Psoas muscle (tissue), 8 donors: ENCODE data around the gene CCDC169. TPM values are rescaled to one million over a fixed set of nuclear protein-coding genes. Genes with fewer than 3 reads are reported as not detected.
A peak's percentile ranks its signal among the peaks of the same experiment; 100 is the strongest.

Experiments
- ATAC-seq, 4 donors: fragments of 200-7000 bp; cut with Tn5 transposase; one replicate each; pipeline ENCODE4 v1.9.1; 2020; ENCODE audit warnings: moderate library complexity in 3 of 4, mild to moderate bottlenecking in 2 of 4
- DNase-seq, 2 donors: peaks; one replicate each; pipeline ENCODE4 v3.0.0-alpha.2; 2020
- H3K27ac ChIP-seq: fragments of 200-600 bp; one replicate; pipeline ENCODE4 v1.8.0; 2022
- H3K27me3 ChIP-seq, 3 donors: fragments of 200-600 bp in 1 of 3; one replicate each; pipeline versions ENCODE4 v1.6.1 to v1.8.0; 2013 to 2022; ENCODE audit warnings: low read length in 2 of 3, mild to moderate bottlenecking in 2 of 3, moderate library complexity in 1 of 3; ENCODE audit not compliant: insufficient read depth in 3 of 3
- H3K36me3 ChIP-seq, 2 donors: fragments of 200-600 bp in 1 of 2; one replicate each; pipeline versions ENCODE4 v1.6.1 to v1.8.0; 2013 to 2022; ENCODE audit warnings: low read depth in 1 of 2, mild to moderate bottlenecking in 1 of 2, moderate library complexity in 1 of 2; ENCODE audit not compliant: insufficient read depth in 1 of 2
- H3K4me1 ChIP-seq: fragments of 200-600 bp; one replicate; pipeline ENCODE4 v1.8.0; 2022
- H3K4me3 ChIP-seq: fragments of 200-600 bp; one replicate; pipeline ENCODE4 v1.8.0; 2022; ENCODE audit warnings: mild to moderate bottlenecking
- H3K9me3 ChIP-seq: fragments of 200-600 bp; one replicate; pipeline ENCODE4 v1.8.0; 2022
- CTCF ChIP-seq: fragments of 200-600 bp; IDR thresholded peaks from one replicate; pipeline ENCODE4 v1.8.0; 2022; ENCODE audit warnings: antibody characterized with exemption
- WGBS, 3 donors: extraction: QIAGEN DNeasy Blood & Tissue Kit; methylation state at CpG; one replicate each; pipeline versions ENCODE4 v1.1.6 to v1.1.7; 2013; 5-methylcytosine and 5-hydroxymethylcytosine counted together
- intact Hi-C, 2 donors: fragments of 100-400 bp; cut with DNase I; formaldehyde crosslinking; loops; one replicate each; pipeline versions ENCODE4 v1.11.0 to v1.14.2; 2022
- long read RNA-seq, 2 donors: library from polyadenylated mRNA; unstranded; transcript quantifications; one replicate each; pipeline ENCODE4 v2.0.0, GENCODE V29; 2021
- polyA plus RNA-seq, 3 donors: library from polyadenylated mRNA; stranded (reverse); fragments of 200-250 nt; gene quantifications; one replicate each; pipeline ENCODE4 v1.2.3, GENCODE V29; 2013
- total RNA-seq, 4 donors: library from RNA; stranded (reverse); fragmentation: NEBNext Ultra II Directional in 2 of 4; extraction: Animal tissue kit (Norgen Biotek cat#: 25700) in 2 of 4; gene quantifications; one replicate each; pipeline versions ENCODE4 v1.2.1 to v1.2.4, GENCODE V29; 2021 to 2023
- donor health status: healthy with polysubstance abuse.
- donor health status: DM: no; HTN: no; CAD: no; lungs with moderate emphysema.
- donor health status: Bipolar disorder and iron deficiency.
- donor health status: healthy.
- donor health status: DM: yes; HTN: yes; CAD: no.
- donor health status: DM: no; HTN: no; CAD: no.
- donor health status: DM: no; HTN: no; CAD: no.
- donor health status: DM: yes; HTN: yes; CAD: no.

CCDC169 gene
- total RNA-seq (1 to 10 TPM in 2 of 4 donors, under 1 TPM in 2; 0.48 to 3.5 (median 1.4) TPM), polyA plus RNA-seq (under 1 TPM in 2 of 3 donors, not detected in 1; 0.17 to 0.29 TPM)
- long read RNA-seq, donor 1 = 0 reads
- long read RNA-seq, donor 2 = 0 reads

- WGBS, 3 donors = 1 to 3% (median 1%) methylated on average over 51 to 53 of the region's 53 CpGs
- TF ChIP-seq CTCF = no peak
- ATAC-seq = peak; percentile 77 to 92 (median 90)
- Histone ChIP-seq H3K4me3 (peak within 1 kb of the TSS; percentile 79), H3K27me3 (no peaks in the 10 kb centered on the region), H3K4me1 (peaks cover 4% of the 10 kb centered on the region), H3K9me3 (no peaks in the 10 kb centered on the region), H3K36me3 (peaks cover 0 to 7% of the 10 kb centered on the region in 2 donors), H3K27ac (no peak within 1 kb of the TSS)
- peak; percentile 66 to 80 for DNase-seq
- intact Hi-C loops = no loop called here
Observed at GRCh38 chr13:36297366-36298338, at the start of gene CCDC169. Gene CCDC169 (minus strand): TSS chr13:36297814. CDS start chr13:36297719, 95 bp downstream.

GRCh38 chr13:36346222-36347083 is 48.8 kb upstream of the CCDC169 start, which contains the start of gene SPART:
Gene SPART (minus strand): TSS chr13:36346394. CDS start chr13:36335830, 10,564 bp downstream.
- Histone ChIP-seq H3K36me3 (no peaks in the 10 kb centered on the region), H3K4me1 (peaks cover 15% of the 10 kb centered on the region), H3K9me3 (no peaks in the 10 kb centered on the region), H3K4me3 (peak within 1 kb of the TSS; percentile 80), H3K27ac (peak within 1 kb of the TSS; percentile 95), H3K27me3 (no peaks in the 10 kb centered on the region)
- TF ChIP-seq CTCF = peak; percentile 96
- ATAC-seq (peak; percentile 91 to 95 (median 92)), DNase-seq (peak; percentile 93 to 96)
- intact Hi-C loops = loop anchor here (2.0 to 5.0 kb wide), 2 partner anchors 390 to 391 kb away; no protein-coding TSS in a partner anchor
- WGBS, 3 donors = 0 to 1% (median 0%) methylated on average over 72 to 86 of the region's 86 CpGs

GRCh38 chr13:36345438-36346221 is 48.0 kb upstream of the CCDC169 start:
- Histone ChIP-seq H3K9me3 (no peaks in the 10 kb centered on the region), H3K4me1 (peaks cover 17% of the 10 kb centered on the region), H3K27me3 (no peaks in the 10 kb centered on the region), H3K36me3 (no peaks in the 10 kb centered on the region), H3K27ac (peak overlapping the region; percentile 95), H3K4me3 (peak overlapping the region; percentile 80)
- WGBS, 3 donors = 0 to 1% (median 1%) methylated on average over 46 to 50 of the region's 50 CpGs
- DNase-seq (peak; percentile 65 to 68), ATAC-seq (peak; percentile 23 to 49 (median 31))
- intact Hi-C loops = loop anchor here (2.0 to 5.0 kb wide), 2 partner anchors 391 to 392 kb away; no protein-coding TSS in a partner anchor
- TF ChIP-seq CTCF = no peak
